Nasal cavity respiratory epithelium epithelial cell of viscerocranial mucosa (primary cell): ENCODE measurements around the gene CHGA. TPM values are rescaled to one million over a fixed set of nuclear protein-coding genes. Genes with fewer than 3 reads are reported as not detected.

Experiments used
- total RNA-seq: library from RNA; depleted of rRNA; stranded (reverse); fragments of >200 nt; gene quantifications from 2 replicates; pipeline ENCODE4 v1.2.3, GENCODE V29; 2014

CHGA gene
- under 0.01 TPM in 1 of 2 replicates, not detected in the other for total RNA-seq

GRCh38 chr14:92922883-92923743 lies at the start of gene CHGA:
CHGA (plus strand) TSS chr14:92923150; CDS start chr14:92923360, 210 bp downstream.

Other genes with a start within 250 kb of the CHGA start
- gene LGMN, start 174.5 kb upstream of the CHGA start, total RNA-seq: 43.4 and 79.7 TPM in 2 replicates
- gene GOLGA5, start 128.8 kb upstream of the CHGA start, total RNA-seq: 53.1 and 56.4 TPM in 2 replicates
- 30.1 and 35.2 TPM in 2 replicates for gene ITPK1, start 192.8 kb downstream of the CHGA start, total RNA-seq